Inflammatory macrophage treated with lipopolysaccharide for 1 hour (primary cell): Measurements from ENCODE around the gene TRIM43.
"Not testable (repeated sequence)": the region's sequence is repeated elsewhere in the genome, so short reads cannot be mapped to it uniquely, and the experiment has no call there.

Experiments
- DNase-seq, 2 donors: peaks; one replicate each; pipeline ENCODE4 v3.0.0-alpha.2; 2020 to 2022

Gene TRIM43

GRCh38 chr2:95591701-95592100 lies at the start of gene TRIM43:
Gene TRIM43 (plus strand): TSS chr2:95592001. CDS start chr2:95594024, 2,023 bp downstream.
- DNase-seq = not testable (repeated sequence)

DNA sequence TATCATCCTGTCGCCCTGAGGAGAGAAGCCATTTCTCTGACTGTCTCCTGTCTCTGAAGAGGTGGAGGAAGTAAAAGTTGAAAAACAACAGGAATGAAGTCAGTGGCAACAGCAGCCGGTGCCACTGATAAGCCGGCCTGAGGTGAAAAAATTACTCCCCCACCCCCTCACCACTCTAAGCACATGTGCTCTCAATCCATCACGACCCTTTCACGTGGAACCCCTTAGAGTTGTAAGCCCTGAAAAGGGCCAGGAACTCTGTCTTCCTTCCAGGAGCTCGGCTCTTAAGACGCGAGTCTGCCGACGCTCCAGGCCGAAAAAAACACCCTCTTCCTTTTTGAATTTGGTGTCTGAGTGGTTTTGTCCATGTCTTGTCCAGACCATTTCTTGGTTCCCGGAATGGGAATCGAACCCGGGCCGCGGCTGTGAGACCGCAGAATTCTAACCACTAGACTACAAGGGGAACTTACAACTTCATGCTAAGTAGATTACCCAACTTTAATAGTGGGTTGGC lies 40.7 kb upstream of the TRIM43 start:
- DNase-seq = no peak

GRCh38 chr2:95552911-95553310 lies 38.9 kb upstream of the TRIM43 start:
- no peak for DNase-seq

DNA sequence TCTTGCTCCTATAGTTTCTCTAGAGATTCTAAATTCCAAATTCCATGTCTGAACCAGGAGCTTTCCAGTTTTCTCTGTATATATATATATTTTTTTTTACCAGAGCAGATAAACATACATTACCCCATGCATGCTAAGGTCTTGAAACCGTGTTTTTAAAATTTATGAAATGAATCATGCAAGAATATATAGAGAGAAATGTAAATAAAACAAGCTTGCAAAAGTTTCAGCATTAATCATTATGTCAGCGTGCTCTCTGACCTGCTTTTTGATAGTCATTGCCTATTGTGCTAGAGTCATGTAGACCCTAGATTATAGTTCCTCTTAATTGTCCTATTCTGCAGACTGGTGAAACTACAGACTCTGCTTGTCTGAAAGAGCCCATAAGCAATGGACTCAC lies 22.6 kb upstream of the TRIM43 start:
- no peak for DNase-seq

DNA sequence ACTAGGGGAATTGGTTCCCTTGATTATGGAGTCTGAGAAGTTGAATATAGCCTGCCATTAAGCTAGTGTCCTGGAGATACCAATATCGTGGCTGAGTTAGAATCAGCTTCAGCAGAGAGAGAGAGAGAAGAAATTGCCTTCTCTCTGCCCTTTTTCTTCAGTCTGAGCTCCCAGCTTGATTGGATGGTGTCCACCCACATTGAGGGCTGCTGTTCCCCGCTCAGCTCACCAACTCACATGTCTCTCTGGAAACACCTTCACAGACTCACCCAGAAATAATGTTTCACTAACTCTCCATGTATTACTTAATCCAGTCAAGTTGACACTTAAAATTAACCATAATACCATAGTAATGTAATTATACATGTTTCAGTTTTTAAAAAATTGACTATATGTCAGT lies 17.9 kb upstream of the TRIM43 start:
- no peak for DNase-seq

DNA sequence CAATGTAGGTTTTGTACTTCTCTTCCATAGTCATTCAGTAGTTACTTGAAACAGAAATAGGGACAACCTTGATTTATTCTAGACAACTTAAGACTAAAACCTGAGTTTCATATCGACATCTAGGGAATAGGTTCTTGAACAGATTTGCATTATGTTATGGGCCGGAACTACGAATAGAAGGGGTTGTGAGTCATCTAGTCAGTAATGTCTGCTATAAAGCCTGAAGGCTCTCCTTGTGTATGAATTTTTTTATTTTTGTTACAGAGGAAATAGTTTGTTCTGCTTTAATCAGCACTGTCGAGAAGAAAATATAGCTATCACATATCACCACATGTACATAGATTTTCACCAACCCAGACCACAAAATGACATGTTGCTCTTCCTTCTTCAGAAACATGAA lies 17.3 kb upstream of the TRIM43 start:
- no peak for DNase-seq

GRCh38 chr2:95575857-95576256 lies 15.9 kb upstream of the TRIM43 start:
- no peak for DNase-seq

- DNase-seq = no peak
Measured at GRCh38 chr2:95578539-95578938, 13.3 kb upstream of the TRIM43 start.

DNA sequence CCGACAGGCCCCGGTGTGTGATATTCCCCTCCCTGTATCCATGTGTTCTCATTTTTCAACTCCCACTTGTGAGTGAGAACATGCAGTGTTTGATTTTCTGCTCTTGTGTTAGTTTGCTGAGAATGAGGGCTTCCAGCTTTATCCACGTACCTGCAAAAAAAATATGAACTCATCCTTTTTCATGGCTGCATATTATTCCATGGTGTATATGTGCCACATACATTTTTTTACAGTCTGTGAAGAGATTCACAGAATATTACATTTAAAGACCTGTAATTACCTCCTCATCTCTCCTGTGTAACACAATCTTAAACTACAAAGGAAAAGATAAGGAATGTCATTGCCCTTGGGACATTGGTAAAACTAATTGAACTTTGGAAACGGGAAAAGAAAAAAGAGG lies 8.3 kb upstream of the TRIM43 start:
- DNase-seq = not testable (repeated sequence)

GRCh38 chr2:95584321-95584720 lies 7.5 kb upstream of the TRIM43 start:
- DNase-seq = not testable (repeated sequence)

DNA sequence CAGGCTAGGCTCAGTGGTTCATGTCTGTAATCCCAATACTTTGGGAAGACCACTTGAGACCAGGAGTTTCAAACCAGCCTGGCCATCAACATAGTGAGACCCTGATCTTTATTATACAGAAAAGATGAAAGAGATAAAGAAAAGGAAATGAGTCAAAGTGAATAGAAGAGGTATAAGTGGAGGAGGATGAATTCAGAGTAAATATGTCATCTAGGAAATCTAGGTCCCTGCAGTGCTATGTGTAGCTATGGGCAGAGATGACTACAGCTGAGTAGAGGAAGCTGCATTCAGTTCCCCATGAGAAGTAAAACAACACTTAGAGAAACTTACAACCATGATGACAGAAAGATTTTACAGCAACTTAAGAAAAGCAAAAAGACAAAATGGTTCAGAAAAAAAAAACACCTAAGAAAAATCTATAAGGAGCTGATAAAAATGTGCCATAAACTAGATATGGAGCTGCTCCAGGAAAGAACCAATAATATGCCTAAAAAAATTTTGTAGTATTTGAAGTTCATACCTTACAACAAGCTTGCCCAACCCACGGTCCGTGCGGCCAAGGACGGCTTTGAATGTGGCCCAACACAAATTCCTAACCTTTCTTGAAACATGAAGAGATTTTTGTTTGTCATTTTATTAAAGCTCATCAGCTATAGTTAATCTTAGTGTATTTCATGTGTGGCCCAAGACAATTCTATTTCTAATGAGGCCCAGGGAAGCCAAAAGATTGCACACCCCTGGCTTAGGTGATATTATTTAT lies 1.8 kb upstream of the TRIM43 start:
- DNase-seq = not testable (repeated sequence)

DNA sequence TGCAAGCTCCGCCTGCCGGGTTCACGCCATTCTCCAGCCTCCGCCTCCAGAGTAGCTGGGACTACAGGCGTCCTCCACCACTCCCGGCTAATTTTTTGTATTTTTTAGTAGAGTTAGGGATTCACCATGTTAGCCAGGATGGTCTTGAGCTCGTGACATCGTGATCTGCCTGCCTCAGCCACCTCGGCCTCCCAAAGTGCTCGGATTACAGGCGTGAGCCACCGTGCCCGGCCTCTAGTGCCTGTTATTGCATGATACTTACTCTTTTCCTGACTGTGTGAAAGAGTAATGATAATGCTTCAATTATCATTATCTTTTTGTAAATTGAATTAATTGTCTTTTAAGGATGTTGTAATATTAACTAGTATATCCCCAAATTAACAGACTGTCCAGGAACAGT lies 1.2 kb downstream of the TRIM43 start:
- not testable (repeated sequence) for DNase-seq

GRCh38 chr2:95595012-95595411 lies 3.2 kb downstream of the TRIM43 start:
- DNase-seq = not testable (repeated sequence)

DNA sequence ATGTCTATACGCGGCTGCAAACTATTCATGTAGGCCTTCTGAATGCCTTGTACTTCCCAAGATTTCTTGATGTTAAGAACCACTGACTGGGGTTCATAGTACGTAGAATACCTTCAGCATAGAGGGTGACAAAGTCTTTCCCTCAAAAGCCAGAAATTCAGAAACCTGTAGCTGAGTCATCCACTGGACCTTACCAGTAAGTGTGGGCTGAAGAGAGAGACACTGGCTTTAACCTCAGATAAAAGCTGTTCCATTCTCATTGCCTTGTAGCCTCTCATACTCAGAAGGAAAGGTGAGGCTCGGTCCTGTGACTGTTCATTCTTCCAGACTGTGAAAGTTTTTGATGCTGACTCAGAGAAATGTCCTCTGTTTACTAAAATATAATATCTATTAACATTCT lies 9.5 kb downstream of the TRIM43 start:
- not testable (repeated sequence) for DNase-seq

GRCh38 chr2:95602146-95602545 lies 10.3 kb downstream of the TRIM43 start:
- DNase-seq = not testable (repeated sequence)

- not testable (repeated sequence) for DNase-seq
Measured at GRCh38 chr2:95608356-95608755, 16.6 kb downstream of the TRIM43 start.

GRCh38 chr2:95609764-95610163 lies 18.0 kb downstream of the TRIM43 start:
- DNase-seq = not testable (repeated sequence)

DNA sequence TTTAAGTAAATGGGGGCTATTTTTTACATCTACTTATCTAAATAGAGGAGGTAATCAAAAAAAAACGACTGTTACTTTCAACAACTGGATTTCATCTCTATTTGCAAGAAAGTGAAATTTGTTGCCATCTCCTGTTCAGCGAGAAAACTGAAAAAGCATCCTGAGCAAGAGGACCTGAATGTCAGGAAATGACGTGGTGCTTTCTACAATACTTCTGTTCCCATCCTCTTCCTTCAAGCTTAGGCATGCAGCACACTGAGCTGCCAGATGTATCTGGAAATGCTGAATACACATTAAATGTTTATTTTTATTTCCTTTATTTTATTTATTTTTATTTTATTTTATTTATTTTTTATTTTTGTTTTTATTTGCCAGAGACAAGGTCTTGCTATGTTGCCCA lies 21.2 kb downstream of the TRIM43 start:
- not testable (repeated sequence) for DNase-seq

DNA sequence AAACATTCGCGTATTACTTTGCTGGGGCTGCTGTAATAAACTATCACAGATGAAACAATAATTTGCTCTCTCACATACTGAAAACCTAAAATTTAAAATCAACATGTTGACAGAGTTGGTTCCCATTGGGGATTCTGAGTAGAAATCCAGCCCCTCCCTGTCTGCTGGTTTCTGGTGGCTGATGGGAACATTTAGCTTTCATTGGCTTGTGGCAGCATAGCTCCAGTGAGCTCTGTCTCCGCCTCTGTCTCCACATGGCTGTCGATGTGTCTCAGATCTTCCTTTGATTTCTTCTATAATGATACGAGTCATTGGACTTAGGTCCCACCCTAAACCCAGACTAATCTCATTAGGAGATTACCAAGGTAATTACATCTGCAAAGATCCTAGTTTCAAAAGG lies 30.9 kb downstream of the TRIM43 start:
- DNase-seq = not testable (repeated sequence)

GRCh38 chr2:95630987-95631386 lies 39.2 kb downstream of the TRIM43 start:
- DNase-seq = not testable (repeated sequence)

DNA sequence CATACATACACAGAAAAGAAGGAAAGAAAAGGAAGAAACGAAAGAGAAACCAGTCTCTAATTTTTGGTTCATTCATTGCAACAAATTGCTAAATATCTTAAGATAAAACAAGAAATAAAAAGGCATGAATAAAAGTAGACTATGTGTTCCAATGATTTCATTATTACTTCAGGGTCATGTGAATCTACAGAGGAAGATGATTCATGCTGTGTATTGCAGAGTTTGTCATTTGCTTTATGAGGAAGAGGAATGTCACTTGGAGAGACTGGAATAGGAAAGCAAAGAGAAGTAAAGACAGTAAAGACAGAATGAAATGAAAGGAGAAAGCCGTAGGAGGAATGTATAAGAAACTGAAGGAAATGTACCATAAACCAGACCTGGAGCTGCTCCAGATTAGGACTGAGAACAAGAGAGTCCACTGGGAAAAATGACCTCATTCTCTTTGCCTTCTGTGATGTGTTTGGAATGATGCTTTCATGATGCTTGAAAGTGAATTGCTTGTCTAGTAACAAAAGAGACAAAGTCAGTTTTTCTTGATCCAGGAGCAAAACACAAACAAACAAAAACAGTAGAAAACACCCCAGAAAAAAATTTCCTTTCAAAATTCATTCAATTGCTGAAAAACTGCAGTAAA lies 41.9 kb downstream of the TRIM43 start:
- DNase-seq = not testable (repeated sequence)

DNA sequence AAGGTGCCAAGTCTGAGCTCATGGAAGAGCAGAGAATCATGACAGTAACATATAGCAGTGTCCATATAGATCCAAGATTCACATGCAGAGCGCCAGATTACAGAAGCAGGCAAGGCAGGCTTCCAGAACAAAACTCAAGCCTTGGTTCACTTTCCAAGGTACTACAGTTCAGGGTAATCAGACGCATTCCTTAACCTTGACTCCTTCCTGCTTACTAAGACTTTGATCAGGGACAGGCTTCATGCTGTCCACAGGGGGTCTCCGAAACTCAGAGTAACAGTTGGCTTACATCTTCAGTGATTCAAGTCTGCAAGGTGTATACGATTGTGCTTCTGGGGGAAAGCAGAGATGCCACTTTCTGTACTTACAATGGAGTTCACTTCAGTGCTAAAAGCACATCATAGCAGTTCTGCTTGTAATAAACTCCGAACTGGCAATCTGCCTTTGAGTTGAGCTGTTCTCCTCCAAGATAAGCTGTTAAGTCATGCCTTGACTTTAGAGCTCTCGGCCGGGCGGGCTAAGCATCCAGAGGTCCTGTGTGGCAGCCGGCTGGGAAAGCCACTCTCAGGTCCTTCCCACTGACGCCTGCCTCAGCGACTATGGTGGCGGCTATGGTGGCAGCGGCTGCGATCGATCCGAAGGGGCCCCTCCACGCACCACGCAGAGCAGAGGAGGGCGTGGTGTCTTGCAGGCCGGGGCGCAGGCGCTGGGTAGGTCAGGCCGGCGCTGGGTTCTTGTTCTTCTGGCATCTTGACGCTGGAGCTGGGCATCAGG lies 48.9 kb downstream of the TRIM43 start:
- DNase-seq = not testable (repeated sequence)

GRCh38 chr2:95641289-95641575 lies 49.4 kb downstream of the TRIM43 start:
- not testable (repeated sequence) for DNase-seq

DNA sequence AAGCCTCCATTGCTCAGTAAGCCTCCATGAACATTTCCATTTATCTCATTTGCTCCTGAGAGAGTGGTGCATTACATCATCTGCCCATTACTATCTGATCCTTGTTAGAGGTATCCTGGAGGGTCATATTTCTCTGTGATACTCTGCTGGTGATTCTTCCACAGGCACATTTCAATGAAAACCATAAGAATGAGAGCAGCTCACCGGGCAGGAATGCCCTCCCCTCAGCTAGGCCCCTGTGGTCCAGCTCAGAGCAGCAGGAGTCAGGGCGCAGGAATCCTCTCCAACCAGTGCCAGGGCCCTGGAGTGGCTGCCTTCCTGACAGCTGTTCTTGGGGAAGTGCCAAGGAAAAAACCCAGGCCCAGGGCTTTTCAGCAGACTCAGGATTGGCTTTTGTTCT lies 50.0 kb downstream of the TRIM43 start:
- DNase-seq = not testable (repeated sequence)
